Measurements from ENCODE around the gene NUDCD3.

DNA sequence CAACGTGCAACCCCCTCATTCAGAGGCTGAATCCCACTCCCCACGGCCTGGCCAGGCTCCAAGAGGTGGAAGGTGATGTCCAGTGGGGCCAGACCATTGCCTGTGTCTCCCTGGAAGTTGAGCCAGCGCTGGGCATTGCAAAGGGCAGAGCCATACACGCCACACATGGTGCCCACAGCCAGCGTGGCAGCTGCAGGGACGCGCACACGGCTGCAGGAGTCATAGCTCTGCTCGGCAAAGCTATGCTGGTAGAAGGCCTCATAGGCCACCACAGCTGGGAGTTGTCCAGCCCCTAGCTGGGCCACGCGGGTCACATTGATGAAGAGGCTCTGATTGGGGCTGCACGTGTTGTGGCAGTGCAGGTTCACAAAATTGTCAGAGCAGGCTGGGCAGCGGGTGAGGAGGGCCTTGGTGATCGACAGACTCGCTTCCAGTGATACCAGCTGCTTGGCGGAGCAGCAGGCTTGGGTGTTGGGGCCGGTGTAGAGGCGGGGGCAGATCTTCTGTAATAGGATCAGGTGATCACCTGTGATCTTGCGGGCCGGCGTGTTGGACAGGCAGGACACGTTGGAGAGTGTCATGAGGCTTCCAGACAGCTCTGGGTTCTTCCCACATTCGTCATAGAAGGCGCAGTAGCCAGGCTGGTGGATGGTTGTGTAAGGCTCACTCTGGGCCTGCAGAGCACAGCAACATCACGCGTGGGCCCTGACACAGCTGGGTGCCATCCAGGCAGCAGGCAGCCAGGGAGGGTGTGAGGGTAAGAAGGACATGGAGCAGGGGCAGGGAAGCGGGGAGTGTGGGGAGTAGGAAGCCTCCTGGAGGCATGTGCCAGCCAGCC is 49.4 kb upstream of the NUDCD3 start:
- TF ChIP-seq POLR2A (IDR thresholded peaks at IDR 0.05): peak; percentile 68
- TF ChIP-seq, protein P1, sequence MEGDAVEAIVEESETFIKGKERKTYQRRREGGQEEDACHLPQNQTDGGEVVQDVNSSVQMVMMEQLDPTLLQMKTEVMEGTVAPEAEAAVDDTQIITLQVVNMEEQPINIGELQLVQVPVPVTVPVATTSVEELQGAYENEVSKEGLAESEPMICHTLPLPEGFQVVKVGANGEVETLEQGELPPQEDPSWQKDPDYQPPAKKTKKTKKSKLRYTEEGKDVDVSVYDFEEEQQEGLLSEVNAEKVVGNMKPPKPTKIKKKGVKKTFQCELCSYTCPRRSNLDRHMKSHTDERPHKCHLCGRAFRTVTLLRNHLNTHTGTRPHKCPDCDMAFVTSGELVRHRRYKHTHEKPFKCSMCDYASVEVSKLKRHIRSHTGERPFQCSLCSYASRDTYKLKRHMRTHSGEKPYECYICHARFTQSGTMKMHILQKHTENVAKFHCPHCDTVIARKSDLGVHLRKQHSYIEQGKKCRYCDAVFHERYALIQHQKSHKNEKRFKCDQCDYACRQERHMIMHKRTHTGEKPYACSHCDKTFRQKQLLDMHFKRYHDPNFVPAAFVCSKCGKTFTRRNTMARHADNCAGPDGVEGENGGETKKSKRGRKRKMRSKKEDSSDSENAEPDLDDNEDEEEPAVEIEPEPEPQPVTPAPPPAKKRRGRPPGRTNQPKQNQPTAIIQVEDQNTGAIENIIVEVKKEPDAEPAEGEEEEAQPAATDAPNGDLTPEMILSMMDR (IDR thresholded peaks at IDR 0.05): no peak
